Measurements from ENCODE around the gene DYNC1I1. TPM values are rescaled to one million over a fixed set of nuclear protein-coding genes. Genes with fewer than 3 reads are reported as not detected.
A peak's percentile ranks its signal among the peaks of the same experiment; 100 is the strongest.

DYNC1I1 gene
- total RNA-seq, 1 donor from 2014 or later = 39.0 TPM

GRCh38 chr7:95989301-95989700, 216.9 kb downstream of the DYNC1I1 start:
- intact Hi-C loops (cut with micrococcal nuclease) = no loop called here
- ATAC-seq = peak; percentile 43

GRCh38 chr7:95993380-95993779, 221.0 kb downstream of the DYNC1I1 start:
- intact Hi-C loops (cut with micrococcal nuclease) = no loop called here
- no peak for ATAC-seq
- no peak for DNase-seq

More at GRCh38 chr7:95989301-95989700, 216.9 kb downstream of the DYNC1I1 start:
- DNase-seq = no peak

- no peak for DNase-seq
- ATAC-seq = no peak
- intact Hi-C loops (cut with micrococcal nuclease) = no loop called here
Measured at GRCh38 chr7:95996174-95996573, 223.8 kb downstream of the DYNC1I1 start.

GRCh38 chr7:95996886-95997285, 224.5 kb downstream of the DYNC1I1 start:
- intact Hi-C loops (cut with micrococcal nuclease) = no loop called here
- DNase-seq (no peak), ATAC-seq (no peak)

- intact Hi-C loops (cut with micrococcal nuclease) = no loop called here
- no peak for DNase-seq
- no peak for ATAC-seq
Measured at GRCh38 chr7:95997632-95998031, 225.3 kb downstream of the DYNC1I1 start.

GRCh38 chr7:95999481-95999880, 227.1 kb downstream of the DYNC1I1 start:
- DNase-seq (no peak), ATAC-seq (no peak)
- intact Hi-C loops (cut with micrococcal nuclease) = no loop called here

GRCh38 chr7:96004578-96004977, 232.2 kb downstream of the DYNC1I1 start:
- intact Hi-C loops (cut with micrococcal nuclease) = no loop called here
- no peak for DNase-seq

GRCh38 chr7:96005271-96005670, 232.9 kb downstream of the DYNC1I1 start:
- no peak for DNase-seq
- no peak for ATAC-seq
- intact Hi-C loops (cut with micrococcal nuclease) = no loop called here

More at GRCh38 chr7:96004578-96004977, 232.2 kb downstream of the DYNC1I1 start:
- ATAC-seq = no peak

- DNase-seq (no peak), ATAC-seq (no peak)
- intact Hi-C loops (cut with micrococcal nuclease) = no loop called here
Measured at GRCh38 chr7:96009148-96009547, 236.8 kb downstream of the DYNC1I1 start.

GRCh38 chr7:96013836-96014235, 241.5 kb downstream of the DYNC1I1 start:
- ATAC-seq = no peak
- intact Hi-C loops (cut with micrococcal nuclease) = no loop called here
- no peak for DNase-seq

- no peak for DNase-seq
- intact Hi-C loops (cut with micrococcal nuclease) = no loop called here
- no peak for ATAC-seq
Measured at GRCh38 chr7:96014617-96015016, 242.3 kb downstream of the DYNC1I1 start.

GRCh38 chr7:96016056-96016586, 243.8 kb downstream of the DYNC1I1 start:
- ATAC-seq (no peak), DNase-seq (no peak)
- intact Hi-C loops (cut with micrococcal nuclease) = no loop called here

GRCh38 chr7:96016735-96017134, 244.4 kb downstream of the DYNC1I1 start:
- ATAC-seq = no peak
- no peak for DNase-seq
- intact Hi-C loops (cut with micrococcal nuclease) = no loop called here

- ATAC-seq = no peak
- DNase-seq = no peak
- intact Hi-C loops (cut with micrococcal nuclease) = no loop called here
Measured at GRCh38 chr7:96017877-96018276, 245.5 kb downstream of the DYNC1I1 start.

- intact Hi-C loops (cut with micrococcal nuclease) = no loop called here
- ATAC-seq = no peak
- no peak for DNase-seq
Measured at GRCh38 chr7:96021568-96021967, 249.2 kb downstream of the DYNC1I1 start.

- ATAC-seq (no peak), DNase-seq (no peak)
- intact Hi-C loops (cut with micrococcal nuclease) = no loop called here
Measured at GRCh38 chr7:96023387-96023786, 251.0 kb downstream of the DYNC1I1 start.

- intact Hi-C loops (cut with micrococcal nuclease) = no loop called here
- DNase-seq (no peak), ATAC-seq (no peak)
Measured at GRCh38 chr7:96026010-96026409, 253.7 kb downstream of the DYNC1I1 start.

GRCh38 chr7:96026611-96027010, 254.3 kb downstream of the DYNC1I1 start:
- intact Hi-C loops (cut with micrococcal nuclease) = no loop called here
- DNase-seq = no peak
- ATAC-seq = no peak

GRCh38 chr7:96028729-96029128, 256.4 kb downstream of the DYNC1I1 start:
- ATAC-seq (no peak), DNase-seq (no peak)
- intact Hi-C loops (cut with micrococcal nuclease) = no loop called here

- DNase-seq (no peak), ATAC-seq (no peak)
- intact Hi-C loops (cut with micrococcal nuclease) = no loop called here
Measured at GRCh38 chr7:96033009-96033598, 260.8 kb downstream of the DYNC1I1 start.

- intact Hi-C loops (cut with micrococcal nuclease) = no loop called here
- ATAC-seq (no peak), DNase-seq (no peak)
Measured at GRCh38 chr7:96034940-96035727, 262.8 kb downstream of the DYNC1I1 start.

Measured in left ventricle myocardium superior (tissue), 1 donor.